ENCODE results near the gene FHIP1A.
"Not testable (repeated sequence)": the region's sequence is repeated elsewhere in the genome, so short reads cannot be mapped to it uniquely, and the experiment has no call there.

Gene FHIP1A

DNA sequence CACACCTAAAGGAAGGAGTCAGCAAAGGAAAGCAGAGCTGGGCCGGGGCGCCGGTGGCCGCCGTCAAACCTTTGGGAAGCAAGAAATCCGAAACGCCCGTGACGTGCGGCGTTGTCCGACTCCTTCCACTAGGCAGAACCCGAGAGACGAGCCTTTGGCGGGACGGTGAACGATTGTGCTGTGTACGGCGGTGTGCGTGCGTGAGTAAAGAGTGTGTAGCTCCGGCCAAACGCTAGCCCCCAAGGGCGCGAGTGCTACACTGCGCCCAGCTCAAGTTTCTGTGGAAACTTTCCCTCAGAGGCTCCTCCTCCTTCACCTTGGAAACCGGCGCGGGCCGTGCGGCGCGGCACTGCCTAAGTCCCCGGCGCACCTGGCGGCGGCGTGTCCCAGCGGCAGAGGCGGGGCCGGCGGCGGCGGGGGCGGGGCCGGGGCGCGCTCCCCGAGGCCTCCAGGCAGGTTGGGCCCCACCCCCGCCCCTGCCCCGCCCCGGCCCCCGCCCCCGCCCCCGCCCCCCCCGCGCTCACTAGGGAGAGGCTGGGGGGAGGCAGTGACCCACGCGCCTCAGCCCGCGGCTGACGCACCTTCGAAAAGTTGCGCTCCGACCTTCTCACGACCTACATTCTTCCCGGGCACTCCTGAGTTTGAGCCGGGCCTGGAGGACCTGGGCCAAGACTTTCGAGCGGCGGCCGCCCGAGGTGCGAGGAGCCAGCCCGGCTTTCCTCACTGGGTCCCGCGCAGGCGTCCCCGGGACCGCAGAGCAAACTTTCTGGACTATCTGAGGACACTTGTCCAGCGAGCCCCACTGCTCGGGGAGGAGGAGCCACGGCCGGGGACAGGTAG lies at the start of gene FHIP1A:
FHIP1A (plus strand) TSS at position 547 of the 840 bp plus-strand sequence. CDS start 157,084 bp downstream, outside the sequence.
- no peak for DNase-seq

DNA sequence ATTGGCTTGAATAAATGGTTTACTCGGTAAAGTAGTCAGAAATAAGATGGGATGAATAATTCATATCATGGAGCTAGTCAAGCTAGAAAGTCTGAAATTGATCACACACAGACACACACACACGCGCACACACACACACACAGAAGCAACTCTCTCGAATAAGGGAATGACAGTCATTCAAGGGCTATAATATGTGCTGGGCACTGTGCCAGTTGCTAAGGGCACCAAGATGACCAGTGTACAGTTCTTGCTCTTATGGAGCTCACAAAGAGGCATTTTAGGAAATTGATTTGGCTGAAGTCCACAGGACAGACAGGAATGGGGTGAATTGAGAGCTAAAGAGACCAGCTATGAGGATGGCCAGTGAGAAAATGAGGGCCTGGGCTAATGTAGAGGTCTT lies 49.4 kb upstream of the FHIP1A start:
- no peak for DNase-seq

- DNase-seq: no peak
Observed at GRCh38 chr4:151361126-151361525, 47.9 kb upstream of the FHIP1A start.

GRCh38 chr4:151361966-151362365 lies 47.0 kb upstream of the FHIP1A start:
- DNase-seq: no peak

- peak; percentile 58 to 67 for DNase-seq
Observed at GRCh38 chr4:151362404-151363164, 46.4 kb upstream of the FHIP1A start.

DNA sequence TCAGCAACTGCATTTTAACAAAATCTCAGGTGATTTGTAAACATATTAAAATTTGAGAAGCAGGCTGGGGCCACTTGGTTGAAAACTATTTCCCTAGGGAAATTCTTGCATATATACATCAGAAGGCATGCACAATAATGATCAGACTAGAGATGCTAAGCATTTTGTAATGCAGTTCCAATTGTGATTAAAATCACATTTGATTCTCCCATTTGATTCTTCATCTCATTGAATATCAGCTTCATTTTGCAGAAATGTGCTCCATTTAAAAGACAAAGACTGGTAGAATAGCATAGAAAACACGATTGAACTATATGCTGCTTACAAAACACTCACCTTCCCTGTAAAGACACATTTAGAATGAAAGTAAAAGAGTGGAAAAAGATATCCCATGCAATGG lies 32.4 kb upstream of the FHIP1A start:
- no peak for DNase-seq

- DNase-seq: no peak
Observed at GRCh38 chr4:151389311-151389710, 19.7 kb upstream of the FHIP1A start.

- DNase-seq: not testable (repeated sequence)
Observed at GRCh38 chr4:151389799-151390198, 19.2 kb upstream of the FHIP1A start.

DNA sequence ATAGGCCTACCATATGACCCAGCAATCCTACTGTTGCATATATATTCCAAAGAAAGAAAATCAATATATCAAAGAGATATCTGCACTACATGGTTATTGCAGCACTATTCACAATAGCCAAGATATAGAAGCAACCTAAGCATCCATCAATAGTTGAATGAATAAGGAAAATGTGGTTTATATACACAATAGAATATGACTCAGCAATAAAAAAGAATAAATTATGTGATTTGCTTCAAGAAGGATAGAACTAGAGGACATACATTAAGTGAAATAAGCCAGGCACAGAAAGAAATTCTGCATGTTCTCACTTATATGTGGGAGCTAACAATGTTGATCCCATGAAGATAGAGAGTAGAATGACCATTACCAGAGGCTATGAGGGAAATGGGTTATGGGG lies 13.1 kb upstream of the FHIP1A start:
- DNase-seq: no peak

DNA sequence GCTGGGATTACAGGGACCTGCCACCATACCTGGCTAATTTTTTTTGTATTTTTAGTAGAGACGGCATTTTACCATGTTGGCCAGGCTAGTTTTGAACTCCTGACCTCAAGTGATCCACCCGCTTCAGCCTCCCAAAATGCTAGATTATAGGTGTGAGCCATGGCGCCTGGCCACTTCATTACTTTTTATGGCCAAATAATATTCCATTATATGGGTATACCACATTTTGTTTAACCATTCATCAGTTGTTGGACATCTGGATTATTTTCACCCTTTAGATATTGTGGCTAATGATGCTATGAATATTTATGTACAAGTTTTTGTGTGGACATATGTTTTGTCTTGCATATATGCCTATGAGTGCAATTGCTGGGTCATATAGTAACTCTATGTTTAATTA lies 8.6 kb upstream of the FHIP1A start:
- no peak for DNase-seq

GRCh38 chr4:151401739-151402138 lies 7.2 kb upstream of the FHIP1A start:
- no peak for DNase-seq

DNA sequence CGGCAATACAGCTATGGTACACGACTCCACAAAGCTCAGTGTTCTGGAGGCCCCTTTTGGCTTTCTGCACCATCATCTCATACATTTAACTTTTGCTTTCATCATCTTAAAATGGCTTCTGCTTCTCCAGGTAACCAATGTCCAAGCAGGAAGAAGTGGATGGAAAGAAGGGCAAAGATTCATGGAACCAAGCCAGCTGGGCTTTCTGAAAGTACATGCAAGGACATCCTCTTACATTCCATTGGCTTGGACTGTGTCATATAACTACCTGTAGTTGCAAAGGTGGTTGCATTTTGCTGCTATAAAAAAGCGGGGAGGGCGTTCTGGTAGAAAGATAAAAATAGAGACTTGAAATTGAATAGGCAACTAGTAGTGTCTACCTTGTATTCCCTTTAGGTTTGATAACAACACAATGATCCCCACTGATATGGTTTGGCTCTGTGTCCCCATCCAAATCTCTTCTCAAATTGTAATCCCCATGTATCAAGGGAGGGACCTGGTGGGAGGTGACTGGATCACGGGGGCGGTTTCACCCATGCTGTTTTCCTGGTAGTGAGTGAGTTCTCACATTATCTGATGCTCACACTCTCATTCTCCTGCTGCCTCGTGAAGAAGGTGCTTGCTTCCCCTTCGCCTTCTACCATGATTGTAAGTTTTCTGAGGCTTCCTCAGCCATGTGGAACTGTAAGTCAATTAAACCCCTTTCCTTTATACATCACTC lies 6.7 kb upstream of the FHIP1A start:
- DNase-seq: no peak

GRCh38 chr4:151403656-151404055 lies 5.3 kb upstream of the FHIP1A start:
- DNase-seq: peak in 1 of 2 donors; percentile 11

GRCh38 chr4:151404802-151405201 lies 4.2 kb upstream of the FHIP1A start:
- DNase-seq: not testable (repeated sequence)

- no peak for DNase-seq
Observed at GRCh38 chr4:151407018-151407417, 2.0 kb upstream of the FHIP1A start.

DNA sequence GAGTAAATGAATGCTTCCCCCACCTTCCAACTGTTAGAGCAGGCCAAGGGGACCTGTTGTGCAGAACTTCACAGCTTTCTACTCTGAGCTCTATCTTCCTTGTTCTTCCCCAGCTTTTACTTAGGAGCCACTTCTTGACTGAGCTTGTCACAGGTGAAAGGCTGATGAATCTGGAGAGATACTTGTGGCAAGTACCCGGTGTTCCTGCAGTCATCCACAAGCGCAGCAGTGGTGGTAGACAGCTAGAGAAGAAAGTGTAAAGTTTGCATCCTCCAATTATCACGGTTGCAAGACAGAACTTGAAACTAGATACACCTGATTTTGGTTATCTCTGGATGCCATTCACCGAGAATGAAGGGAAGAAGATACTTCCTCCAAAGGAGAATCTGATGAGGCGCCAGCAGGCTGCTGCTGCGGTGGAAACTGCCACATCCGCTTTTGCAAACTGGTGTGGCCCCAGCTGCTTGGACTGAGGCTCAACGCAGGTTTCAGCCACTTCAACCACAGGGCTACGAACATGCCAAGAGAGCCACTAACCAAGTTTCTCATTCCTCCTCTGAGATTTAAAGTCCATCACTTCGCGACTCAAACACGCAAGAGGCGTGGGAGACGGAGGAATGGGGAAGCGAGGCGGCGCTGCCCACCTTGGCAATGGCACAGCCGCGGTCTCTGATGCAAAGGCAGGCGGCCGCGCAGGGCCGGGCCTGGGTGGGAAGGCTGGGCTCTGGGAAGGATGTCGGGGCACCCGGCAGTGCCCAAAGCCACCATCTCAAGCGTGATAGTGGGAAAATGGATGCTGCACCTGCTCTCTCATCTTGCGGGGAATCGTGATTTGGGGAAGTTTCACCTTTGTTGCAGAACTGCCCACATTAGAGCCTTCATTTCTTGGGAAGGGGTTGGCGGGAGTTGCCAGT lies 1.3 kb upstream of the FHIP1A start:
- peak in 1 of 2 donors; percentile 32 for DNase-seq

- no peak for DNase-seq
Observed at GRCh38 chr4:151408380-151408629, 671 bp upstream of the FHIP1A start.

GRCh38 chr4:151409470-151410313 lies 716 bp downstream of the FHIP1A start:
- no peak for DNase-seq

GRCh38 chr4:151415978-151416377 lies 7.0 kb downstream of the FHIP1A start:
- DNase-seq: no peak

DNA sequence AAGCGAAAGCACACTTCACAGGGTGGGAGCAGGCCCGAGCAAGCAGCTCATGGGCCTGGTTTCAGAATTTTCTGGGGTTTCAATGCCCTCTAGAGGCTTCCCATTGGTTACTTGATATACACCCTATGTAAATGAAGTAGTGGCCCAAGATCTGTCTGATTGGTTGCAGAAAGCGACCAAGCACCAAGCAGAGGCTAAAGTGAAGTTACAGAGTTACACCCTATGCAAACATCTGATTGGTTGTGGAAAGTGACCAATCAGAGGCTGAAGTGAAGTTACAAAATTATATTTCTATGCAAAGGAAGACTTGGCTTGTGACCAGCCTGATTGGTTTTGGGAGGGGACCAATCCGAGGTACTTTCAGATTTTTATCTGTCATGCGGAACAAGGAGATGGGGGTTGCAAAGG lies 8.2 kb downstream of the FHIP1A start:
- no peak for DNase-seq

DNA sequence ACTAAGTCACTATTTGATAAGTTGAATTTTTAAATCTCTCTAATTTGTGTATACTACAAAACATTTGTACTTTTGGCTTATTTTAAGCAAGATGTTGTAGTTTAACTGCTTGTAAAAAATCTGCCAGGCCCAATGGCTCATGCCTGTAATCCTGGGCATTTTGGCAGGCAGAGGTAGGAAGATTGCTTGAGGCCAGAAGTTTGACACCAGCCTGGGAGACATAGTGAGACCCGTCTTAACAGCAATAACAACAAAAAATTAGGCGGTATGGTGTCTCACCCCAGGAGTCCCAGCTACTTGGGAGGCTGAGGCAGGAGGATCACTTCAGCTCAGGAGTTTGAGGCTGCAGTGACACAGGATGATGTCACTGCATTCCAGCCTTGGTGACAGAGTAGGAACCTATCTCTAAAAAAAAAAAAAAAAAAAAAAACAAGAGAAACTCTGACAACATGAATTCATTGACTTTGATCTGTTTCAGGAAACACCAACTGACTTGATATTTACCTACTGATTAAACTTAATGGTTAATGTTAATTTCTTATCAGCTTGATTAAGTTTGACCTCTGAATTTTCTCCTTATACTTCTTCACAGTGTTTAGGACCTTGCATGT lies 8.9 kb downstream of the FHIP1A start:
- no peak for DNase-seq

Measured in hippocampal formation (tissue), 2 donors.